Occipital lobe (tissue), 2 donors: ENCODE measurements around the gene MARS1. TPM values are rescaled to one million over a fixed set of nuclear protein-coding genes. Genes with fewer than 3 reads are reported as not detected.

ENCODE experiments used
- DNase-seq: peaks from one replicate; lab custom pipeline; 2025; lab: John Stamatoyannopoulos, UW
- total RNA-seq: library from RNA; depleted of rRNA; stranded (reverse); fragments of >200 nt; gene quantifications from one replicate; pipeline ENCODE4 v1.2.3, GENCODE V29; 2014

The MARS1 gene
- total RNA-seq, 1 donor from 2014 or later, result 65.2 TPM

DNA sequence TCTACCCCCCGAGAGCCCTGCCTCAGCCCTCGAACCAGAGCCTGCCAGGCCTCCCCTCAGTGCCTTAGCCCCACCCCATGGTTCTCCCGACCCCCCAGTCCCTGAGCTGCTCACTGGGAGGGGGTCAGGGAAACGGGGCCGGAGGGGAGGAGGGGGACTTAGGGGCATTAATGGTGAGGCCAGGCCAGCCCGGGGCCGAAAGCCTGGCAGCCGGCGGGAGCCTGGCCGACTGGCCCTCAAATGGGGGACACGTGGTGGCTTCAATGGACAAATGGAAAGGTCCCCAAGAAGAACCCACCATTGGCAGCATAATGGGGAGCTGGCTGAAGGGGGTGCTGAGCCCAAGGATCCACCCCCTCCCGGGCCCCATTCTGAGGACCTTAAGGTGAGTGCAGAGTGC, 40.3 kb downstream of the MARS1 start:
- no peak for DNase-seq

DNA sequence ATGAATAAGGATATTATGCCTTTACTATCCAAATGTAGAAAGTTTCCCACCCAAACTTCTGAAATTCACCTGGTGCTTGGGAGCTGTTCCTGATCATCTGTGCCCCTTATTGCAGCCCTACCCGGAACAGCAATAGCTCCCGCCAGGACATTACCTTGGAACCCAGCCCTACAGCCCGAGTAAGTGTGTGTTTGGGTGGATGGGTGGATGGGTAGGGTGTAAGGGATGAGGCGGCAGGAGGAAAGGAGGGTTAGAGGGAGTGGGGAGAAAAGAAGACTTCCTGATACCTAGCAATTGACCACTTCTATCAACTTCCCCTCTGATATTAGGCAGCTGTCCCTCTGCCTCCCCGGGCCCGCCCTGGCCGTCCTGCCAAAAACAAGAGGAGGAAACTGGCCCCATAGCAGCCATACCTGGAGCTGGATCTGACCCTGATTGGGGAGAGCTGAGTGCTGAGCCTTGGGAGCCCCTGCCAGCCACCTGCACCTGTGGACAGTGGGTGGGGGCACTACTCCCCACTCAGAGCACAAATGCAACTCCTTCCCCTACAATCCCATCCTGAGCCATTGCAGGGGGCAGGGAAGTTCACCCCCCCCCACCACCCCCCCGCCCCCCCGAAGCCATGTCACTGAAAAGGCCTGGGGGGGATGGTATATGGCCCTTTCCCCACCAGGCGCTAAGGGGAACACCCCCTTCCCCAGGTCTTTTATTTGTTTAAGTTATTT, 41.1 kb downstream of the MARS1 start:
- no peak for DNase-seq

DNA sequence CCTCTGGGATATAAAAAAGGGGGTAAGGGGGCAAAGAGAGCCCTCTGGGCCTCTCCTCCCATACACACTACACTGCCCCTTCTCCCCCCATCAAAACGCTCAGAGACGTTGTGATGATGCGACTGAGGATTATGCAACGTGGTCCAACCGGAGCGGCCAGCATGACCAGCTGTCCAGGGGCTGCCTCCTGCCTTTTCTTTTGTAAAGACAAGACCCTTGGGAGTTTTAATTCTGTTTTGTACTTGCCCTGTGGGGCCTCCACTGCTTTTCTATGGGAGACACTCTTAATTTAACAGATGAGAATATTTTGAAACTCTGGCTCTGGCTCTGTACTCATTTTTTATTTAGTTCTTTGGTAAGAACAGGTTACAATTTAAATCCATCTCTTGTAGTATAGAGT, 42.0 kb downstream of the MARS1 start:
- DNase-seq, result no peak

DNA sequence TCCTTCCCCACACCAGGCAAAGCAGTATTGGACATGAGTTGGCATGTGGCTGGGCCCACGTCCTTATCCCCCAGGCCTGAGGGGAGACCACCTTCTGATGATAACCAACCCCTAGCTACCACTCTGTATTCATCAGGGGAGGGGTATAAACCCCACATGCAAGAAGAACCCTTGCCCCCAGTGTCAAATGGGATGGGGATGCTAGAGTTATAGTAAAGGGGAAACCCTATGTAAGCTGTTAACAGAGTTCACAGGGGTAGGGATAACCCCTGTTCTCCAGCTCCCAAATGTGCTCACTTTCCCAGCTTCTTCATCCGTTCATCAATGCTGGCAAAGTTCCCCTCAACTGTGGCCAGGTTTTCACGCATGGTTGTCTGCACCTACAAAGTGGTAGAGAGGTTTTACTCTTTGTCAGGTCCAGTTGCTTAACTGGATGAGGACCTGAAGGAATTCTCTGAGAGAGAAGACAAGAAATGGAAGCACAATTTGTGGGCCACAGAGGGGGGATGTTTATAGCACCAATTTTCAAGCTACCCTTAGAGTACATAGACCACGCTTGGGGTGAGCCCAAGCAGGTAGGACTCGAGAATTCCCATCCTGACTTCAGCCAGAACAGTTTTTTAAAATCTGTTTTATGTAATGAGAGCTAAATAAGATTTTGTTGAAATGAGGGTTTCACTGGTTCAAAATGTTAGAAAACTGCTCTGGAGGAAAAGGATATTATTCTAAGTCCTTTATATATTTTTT, 42.7 kb downstream of the MARS1 start:
- no peak for DNase-seq

DNA sequence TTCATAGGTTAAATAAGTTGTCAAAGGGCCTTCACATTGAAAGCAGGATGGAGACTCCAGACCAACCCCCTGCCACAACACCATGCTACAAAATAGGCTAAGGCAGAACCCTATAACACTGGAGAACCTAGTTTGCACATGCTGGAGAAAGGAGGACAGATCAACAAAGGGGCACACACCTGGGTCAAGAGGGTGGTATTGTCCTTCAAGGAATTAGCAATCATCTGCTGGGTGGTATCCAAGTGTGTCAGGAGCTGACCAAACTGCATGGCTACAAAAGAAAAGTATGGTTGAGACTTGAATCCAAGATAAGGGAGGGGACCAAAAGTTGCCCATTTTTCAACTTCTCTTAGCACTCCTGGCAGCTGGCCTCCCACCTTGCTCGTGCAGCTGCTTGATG, 44.0 kb downstream of the MARS1 start:
- DNase-seq, result no peak

DNA sequence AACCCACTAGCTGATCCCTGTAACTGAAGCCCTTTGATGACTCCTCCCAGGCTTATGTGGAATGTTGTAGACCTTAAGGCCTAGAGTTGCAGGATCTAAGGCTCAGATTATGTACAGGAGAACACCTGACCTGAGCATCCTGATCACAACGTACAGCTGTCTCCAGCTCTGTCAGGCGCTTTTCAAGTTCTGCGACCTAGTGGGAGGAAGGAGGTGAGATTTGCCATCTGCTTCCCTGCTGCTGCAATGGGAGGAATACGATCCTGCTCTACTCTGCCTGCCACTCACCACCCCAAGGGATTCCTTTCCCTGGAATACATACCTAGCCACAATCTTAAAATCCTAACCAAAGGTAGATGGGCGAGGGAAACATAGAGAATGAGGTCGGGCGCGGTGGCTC, 45.2 kb downstream of the MARS1 start:
- no peak for DNase-seq

DNA sequence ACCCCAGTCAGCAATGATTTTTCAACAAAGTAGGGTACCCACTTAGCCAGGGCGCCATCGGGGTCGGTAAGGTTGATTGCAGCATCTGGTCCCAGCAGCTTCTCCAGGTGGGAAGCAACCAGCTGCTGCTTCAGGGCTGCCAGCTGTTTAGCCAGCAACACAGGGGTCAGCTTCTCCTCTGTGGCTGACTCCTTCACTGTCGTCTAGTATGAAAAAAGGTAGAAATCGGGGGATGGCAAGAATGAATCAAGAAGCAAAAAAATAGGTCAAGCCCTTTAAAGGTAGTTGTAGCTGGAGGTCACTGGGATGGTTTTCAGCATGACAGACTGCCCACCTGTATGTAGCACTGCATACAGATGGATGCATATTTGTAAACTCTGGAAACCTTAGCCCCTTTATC, 46.4 kb downstream of the MARS1 start:
- DNase-seq, result no peak

DNA sequence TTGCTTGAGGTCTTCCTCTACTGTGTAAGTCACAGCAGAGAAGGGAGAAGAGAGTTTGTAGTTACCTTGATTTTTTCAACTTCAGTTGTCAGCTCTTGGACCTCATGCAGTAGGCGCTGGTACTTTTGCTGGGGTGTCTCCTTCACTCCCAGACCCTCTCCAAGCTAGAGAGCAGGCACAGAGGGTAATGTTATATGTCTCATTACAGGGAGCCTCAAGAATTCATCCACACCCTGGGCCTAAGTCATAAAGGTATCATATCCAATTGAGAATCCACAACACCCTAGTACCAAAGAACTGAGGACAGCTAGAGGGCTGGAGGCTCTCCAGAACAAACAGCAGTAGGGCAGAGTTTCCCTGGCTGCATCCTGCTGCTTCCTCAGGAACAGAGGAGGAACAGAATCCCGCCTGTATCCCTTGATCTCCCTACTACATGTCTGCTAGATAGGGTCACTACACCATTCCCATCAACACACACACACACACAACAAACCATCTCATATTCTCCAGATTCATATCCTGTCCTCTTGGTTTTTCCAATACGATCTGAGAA, 47.2 kb downstream of the MARS1 start:
- no peak for DNase-seq

DNA sequence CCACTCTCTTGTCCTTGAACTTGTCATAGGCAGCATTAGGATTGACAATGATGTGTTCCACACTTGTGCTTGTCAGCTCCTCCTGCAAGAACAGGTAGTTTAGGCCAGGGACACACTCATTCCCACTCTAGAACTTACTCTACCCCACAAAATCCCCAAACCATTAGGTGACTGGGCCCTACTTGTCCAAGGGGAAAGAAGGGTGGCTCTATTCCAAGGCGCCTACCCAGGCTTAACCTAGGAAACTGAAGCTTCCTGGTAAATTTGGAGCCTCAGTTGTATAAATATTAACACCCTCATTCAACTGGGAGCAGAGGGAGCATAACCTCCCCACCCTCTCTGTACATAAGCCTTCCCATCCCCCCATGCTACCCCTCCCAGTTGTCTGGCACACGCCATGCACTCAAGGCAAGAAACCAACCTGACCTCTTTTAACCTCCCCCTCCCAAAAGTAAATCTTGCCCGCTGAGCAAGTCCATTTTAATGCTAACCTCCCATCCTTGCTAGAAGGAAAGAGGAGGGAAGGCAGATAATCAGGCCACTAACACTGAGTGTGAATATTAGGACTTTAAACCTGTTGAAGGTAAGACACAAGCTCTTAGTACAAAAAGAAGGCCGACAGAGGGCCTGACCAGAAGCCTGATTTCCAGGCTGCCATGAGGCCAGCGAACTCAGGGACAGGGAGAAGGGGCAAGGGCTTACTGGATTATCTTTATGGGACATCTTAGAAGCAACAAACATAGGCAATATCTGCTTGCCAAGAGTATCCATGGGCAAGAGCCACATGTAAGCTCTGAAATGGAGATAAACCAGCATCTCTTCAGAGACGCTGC, 48.1 kb downstream of the MARS1 start:
- DNase-seq, result no peak

DNA sequence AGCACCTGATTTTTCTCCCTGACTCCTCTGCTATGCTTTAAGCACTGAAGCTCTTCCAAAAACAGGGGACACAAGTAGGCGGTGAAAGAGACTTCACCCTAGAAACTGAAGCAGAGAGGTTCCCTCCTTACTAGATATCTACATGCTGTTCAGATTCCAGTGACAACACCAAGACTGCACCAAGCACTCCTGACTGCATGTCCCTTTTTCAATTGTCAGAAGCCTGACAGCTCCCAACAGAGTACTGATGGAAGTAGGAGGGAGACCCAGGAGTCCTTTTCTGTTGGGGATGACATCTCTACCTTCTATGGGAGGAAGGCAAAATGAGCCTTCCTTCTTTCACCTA, 48.7 kb downstream of the MARS1 start:
- DNase-seq, result no peak

DNA sequence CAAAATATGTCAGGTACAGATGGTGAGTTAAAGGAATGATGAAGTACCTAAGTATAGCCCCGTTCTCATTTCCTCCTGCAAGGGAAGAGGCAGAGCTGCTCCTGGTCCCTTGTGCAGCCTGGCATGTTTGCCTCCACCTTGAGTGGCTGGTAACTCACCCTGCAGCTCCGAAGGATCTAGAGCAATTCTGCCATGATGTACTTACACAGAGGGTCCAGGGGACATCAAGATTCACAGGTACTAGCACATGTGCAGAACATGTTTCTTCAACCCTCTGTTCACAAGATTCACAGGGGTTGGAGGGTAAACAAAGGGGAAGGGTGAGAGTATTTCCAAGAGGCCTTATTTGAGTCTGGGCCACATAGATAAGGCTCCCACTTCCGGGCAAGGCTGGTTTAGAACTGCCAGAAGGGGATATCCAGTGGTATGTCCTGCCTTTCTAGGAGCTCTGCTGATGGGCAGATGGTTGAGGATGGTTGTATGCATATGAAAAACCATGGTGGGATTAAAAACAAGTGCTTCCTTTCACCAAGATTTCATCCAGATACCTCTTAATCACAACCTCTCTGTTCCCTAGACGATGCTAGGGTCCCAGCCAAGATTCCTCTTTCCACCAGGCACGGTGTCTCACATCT, 51.4 kb downstream of the MARS1 start:
- DNase-seq, result no peak

DNA sequence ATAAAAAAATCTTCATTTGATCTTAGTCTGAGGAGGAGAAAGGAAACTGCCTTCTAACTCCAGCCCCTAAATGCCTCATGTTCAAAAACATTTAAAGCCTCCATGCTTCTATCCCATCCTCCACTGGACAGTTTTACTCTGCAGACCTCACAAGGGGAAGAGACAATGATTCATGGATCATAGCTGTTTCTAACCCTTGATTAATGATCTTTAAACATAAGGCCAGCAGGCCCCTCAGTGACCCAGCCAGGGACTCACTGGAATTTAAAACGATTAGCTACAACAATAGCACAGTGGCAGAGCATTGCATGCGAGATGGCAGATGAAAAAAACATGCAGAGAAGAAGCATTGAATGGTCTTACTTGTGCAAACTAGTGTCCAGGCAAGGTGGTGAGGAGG, 53.1 kb downstream of the MARS1 start:
- DNase-seq, result no peak

DNA sequence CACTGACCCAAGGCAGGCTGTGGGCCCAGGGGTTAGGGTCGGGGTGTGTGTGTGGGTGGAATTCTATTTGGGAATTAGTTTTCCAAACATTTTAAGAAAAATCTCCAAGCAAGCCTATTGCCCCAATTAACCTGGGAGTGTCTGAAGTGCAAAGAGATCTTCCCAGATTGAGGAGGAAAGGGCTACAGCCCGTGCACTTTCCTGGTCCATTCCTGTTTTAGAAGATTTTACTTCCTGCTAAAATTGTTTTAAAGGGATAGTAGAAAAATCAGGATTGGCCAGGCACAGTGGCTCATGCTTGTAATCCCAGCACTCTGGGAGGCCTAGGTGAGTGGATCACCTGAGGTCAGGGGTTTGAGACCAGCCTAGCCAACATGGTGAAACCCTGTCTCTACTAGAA, 53.8 kb downstream of the MARS1 start:
- no peak for DNase-seq

DNA sequence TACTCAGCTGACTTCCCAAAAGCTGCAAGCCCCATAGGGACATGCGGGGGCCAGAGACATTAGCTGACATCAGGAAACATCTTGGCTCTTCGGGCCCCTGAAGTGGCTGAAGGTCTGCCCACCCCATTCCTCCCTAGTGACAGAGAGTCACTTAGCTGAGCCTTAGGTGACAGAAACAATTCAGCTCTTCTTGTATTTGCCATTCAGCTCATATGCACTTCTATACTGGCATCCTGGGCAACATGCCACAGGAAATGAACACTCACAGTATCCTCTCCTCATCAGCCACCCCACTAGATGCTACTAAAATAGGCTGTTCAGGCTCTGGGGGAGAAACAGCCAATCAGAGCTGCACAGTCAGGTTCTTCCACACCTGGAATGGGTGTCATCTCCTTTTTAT, 55.7 kb downstream of the MARS1 start:
- peak; percentile 29 for DNase-seq

DNA sequence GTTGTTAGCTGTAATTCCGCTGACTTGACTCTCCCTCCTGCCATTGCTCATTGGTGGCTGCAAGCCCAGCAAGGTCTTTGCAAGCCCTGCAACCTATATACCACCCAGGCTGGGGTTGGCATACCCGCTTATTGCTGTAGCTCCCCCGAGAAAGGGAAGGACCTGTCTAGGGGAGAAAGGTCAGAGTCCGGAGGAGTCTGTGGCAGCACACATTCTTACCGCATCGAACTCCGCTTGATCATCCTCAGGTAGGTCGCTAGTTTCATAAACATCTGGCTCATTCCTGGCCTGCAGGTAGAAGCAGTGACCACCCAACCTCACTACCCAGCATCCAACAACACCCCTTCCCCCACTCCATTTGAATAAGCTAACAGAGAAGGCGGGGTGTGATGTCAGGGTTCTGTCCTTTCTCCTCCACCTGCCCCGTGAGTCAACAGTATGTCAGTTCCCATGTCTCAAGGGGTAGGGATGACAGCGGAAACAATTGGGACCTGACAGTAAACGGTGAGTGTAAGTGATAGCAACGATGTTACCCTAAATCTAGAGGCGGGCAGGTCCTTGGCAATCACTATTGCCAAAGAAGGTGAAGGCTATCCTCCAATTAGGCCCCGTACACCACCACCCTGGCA, 58.1 kb downstream of the MARS1 start:
- DNase-seq, result no peak

DNA sequence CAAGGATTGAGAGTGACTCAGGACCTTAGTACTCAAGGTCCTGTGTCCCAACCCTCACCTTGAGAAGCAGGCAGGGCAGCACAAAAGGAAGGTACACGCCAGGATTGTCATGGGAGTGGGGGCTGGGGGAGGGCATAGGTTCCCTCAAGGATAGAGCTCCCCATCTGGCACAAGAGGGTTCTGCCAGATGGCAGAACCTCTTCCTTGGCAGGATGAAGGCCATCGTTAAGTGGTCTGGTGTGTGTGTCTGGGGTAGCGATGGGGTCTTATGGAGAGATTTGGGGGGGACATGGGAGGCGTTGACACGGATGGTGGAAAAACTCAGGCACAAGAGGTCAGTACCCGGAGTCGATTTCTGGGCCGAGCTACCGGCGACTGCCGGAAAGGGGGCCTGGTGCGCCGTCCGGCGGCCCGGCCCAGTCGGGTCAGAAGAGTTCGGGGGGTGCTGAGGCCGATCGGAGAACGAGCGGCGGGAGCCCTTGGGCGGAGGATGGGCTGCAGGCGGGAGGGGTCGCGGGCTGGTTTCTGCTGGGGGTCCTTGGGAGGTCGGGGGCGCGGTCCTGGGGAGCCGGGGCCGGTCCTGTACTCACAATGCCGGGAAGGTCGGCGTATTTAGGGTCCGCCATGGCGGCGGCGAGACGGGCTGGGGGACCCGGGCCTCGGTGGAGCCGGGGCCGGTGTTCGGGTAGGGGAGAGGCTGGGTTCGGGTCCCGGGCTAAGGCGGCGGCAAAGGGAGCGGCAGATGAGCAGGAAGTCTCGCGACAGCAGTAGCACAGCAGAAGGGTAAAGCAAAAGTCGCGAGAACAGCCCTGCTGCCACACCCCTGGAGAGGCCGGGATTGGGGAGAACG, 58.8 kb downstream of the MARS1 start, which contains the start of gene DCTN2:
Gene DCTN2 (minus strand): TSS at position 755 of the 850 bp plus-strand sequence. CDS start 129 bp downstream, at position 626.
- peak; percentile 97 for DNase-seq

DNA sequence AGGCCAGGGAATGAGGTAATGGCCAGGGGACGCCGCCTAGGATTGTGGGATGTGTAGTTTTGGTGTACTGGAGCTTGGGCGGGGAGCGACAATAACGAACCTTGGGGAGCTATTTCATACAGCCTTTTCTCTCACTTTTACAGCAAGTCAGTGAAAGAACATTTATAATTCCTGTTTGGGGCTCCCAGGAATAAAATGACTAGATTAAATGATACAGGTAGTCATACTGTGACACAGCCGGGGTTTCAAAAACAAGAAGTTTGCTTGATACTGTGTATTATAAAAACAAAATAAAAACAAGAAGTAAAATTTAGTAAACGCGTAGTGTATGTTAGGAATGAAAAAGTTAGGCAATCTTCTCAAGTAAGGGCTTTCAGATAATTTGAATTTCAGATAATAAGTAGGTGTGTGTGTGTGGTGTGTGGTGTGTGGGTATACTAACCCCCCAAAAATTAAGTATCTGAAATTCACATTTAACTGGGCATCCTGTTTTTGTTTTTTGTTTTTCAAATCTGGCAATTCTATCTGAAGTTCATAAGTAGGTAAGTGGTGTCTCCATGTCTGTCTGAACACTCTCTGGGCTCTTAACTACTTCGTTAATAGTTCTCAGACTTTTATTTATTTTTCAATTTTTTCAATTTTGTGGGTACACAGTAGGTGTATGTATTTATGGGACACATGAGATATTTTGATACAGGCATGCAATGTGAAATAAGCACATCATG, 59.6 kb downstream of the MARS1 start:
- no peak for DNase-seq

DNA sequence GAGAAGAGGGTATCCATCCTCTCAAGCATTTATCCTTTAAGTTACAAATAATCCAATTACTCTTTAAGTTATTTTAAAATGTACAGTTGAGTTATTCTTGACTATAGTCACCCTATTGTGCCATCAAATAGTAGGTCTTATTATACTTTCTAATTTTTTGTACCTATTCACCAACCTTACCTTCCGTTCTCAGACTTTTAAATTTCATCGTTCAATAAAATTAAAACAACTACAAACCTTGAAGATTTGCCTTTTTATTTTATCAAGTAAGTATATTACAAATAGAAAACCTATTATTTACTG, 60.1 kb downstream of the MARS1 start:
- no peak for DNase-seq

DNA sequence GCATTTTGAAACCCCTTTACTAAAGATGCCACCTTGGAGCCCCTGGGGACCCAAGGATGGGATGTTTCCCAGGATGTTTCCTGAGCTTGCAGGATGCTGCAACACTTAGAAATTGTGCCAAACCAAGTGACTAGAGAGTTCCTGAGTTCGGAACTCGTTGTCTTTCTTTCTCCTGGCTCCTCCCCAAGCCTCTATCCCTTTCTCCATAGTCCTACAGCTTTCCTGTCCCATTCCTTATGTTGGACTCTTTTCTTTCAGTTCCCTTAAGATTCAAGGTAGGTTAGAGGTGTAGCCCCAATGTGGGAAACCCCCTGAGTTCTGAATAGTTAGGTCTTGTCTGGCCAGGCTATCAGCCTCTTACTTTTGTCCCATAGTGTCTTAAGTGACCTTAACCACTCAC, 60.6 kb downstream of the MARS1 start:
- no peak for DNase-seq
